Measurements from ENCODE around the gene SNTG2. TPM values are rescaled to one million over a fixed set of nuclear protein-coding genes. Genes with fewer than 3 reads are reported as not detected.
"Not testable (repeated sequence)": the region's sequence is repeated elsewhere in the genome, so short reads cannot be mapped to it uniquely, and the experiment has no call there.

The SNTG2 gene
- total RNA-seq, 2 experiments from 2014 or later = 2.5 to 3.2 TPM

DNA sequence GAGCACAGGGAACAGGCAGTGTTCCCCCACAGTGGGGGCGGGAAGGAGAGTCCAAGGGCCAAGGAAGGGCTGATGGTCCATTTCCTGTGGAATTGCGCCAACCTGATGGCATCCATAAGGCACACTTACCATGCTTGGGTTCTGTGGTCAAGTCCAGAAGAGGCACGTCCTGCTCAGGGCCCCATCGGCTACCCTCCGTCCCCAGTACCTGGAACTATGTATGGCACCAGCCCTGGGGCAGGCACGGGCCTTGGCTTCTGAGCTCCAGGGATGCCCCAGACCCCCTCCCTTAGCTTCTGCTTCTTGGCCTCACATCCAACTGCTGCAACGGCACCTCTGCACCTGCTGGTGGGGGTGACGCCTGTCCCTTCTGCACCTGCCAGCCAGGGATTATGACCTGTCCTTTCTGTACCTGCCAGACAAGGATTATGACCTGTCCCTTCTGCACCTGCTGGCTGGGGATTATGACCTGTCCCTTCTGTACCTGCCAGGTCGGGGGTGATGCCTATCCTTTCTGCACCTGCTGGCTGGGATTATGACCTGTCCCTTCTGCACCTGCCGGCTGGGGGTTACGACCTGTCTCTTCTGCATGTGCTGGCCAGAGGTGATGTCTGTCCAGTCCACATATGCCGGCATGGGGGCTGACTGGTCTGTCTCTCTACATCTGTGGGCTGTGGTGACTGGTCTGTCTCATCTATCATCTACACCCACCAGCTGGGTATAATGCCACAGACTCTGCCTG, 45.4 kb upstream of the SNTG2 start:
- Mint-ChIP-seq H3K4me1 (ENCODE audit: low read depth) (peaks cover 2% of the 10 kb centered on the region), H3K27ac (no peak overlapping the region), H3K27me3 (peaks cover 1% of the 10 kb centered on the region), H3K36me3 (ENCODE audit: low read depth) (no peaks in the 10 kb centered on the region), H3K9me3 (no peaks in the 10 kb centered on the region), H3K4me3 (no peak overlapping the region)
- POLR2A ChIA-PET = no interaction called here
- no peak for ATAC-seq
- TF ChIP-seq, protein P1, sequence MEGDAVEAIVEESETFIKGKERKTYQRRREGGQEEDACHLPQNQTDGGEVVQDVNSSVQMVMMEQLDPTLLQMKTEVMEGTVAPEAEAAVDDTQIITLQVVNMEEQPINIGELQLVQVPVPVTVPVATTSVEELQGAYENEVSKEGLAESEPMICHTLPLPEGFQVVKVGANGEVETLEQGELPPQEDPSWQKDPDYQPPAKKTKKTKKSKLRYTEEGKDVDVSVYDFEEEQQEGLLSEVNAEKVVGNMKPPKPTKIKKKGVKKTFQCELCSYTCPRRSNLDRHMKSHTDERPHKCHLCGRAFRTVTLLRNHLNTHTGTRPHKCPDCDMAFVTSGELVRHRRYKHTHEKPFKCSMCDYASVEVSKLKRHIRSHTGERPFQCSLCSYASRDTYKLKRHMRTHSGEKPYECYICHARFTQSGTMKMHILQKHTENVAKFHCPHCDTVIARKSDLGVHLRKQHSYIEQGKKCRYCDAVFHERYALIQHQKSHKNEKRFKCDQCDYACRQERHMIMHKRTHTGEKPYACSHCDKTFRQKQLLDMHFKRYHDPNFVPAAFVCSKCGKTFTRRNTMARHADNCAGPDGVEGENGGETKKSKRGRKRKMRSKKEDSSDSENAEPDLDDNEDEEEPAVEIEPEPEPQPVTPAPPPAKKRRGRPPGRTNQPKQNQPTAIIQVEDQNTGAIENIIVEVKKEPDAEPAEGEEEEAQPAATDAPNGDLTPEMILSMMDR (IDR thresholded peaks at IDR 0.05) = no peak
- CTCF ChIA-PET = no interaction called here
- DNase-seq = no peak
- intact Hi-C loops (cut with micrococcal nuclease) = no loop called here

DNA sequence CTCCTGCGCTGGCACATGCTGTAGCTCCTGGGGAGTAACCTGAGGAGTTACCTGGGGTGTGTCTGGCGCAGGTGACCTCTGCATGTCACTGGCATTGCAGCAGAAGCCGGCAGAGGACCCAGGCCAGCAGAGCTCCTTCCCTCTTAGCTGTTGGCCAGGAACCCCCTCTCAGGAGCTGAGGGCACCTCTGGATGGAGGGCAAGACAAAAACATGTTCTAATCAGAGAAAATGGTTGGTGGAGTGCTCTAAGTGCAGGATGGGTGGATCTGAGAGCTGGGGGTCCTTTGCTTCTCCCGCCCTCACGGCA, 44.9 kb upstream of the SNTG2 start:
- Mint-ChIP-seq H3K4me1 (ENCODE audit: low read depth) (peaks cover 2% of the 10 kb centered on the region), H3K4me3 (no peak overlapping the region), H3K27ac (no peak overlapping the region), H3K27me3 (peaks cover 1% of the 10 kb centered on the region), H3K36me3 (ENCODE audit: low read depth) (no peaks in the 10 kb centered on the region), H3K9me3 (no peaks in the 10 kb centered on the region)
- TF ChIP-seq, protein P1 (IDR thresholded peaks at IDR 0.05) = no peak
- intact Hi-C loops (cut with micrococcal nuclease) = no loop called here
- DNase-seq = no peak
- ChIA-PET POLR2A (no interaction called here), CTCF (no interaction called here)
- no peak for ATAC-seq

DNA sequence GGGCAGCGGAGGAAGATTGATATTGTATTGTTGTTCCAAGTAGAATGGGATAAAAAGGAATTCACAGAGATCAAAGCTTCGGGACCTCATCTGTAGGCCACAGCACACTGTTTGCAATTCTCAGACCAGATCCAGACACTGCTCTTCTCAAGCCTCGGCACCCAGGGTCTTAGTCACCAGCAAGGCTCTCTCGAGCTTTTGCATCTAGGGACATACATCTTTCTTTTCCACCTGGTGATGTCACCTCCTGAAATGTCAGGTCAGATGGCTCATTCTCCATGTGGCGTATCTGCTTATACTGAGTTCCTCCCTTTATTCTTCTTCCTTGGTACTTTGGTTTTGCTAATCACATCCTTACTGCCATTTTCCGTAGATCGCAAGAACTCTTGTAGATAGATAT, 42.9 kb upstream of the SNTG2 start:
- ATAC-seq (no peak), DNase-seq (no peak)
- intact Hi-C loops (cut with micrococcal nuclease) = no loop called here
- H3K36me3 Mint-ChIP-seq (ENCODE audit: low read depth) = no peaks in the 10 kb centered on the region
- H3K9me3 Mint-ChIP-seq = no peaks in the 10 kb centered on the region
- CTCF ChIA-PET = no interaction called here
- POLR2A ChIA-PET = no interaction called here
- no peak overlapping the region for H3K27ac Mint-ChIP-seq
- peaks cover 2% of the 10 kb centered on the region for H3K4me1 Mint-ChIP-seq (ENCODE audit: low read depth)
- no peaks in the 10 kb centered on the region for H3K27me3 Mint-ChIP-seq
- TF ChIP-seq, protein P1 (IDR thresholded peaks at IDR 0.05) = no peak
- no peak overlapping the region for H3K4me3 Mint-ChIP-seq

DNA sequence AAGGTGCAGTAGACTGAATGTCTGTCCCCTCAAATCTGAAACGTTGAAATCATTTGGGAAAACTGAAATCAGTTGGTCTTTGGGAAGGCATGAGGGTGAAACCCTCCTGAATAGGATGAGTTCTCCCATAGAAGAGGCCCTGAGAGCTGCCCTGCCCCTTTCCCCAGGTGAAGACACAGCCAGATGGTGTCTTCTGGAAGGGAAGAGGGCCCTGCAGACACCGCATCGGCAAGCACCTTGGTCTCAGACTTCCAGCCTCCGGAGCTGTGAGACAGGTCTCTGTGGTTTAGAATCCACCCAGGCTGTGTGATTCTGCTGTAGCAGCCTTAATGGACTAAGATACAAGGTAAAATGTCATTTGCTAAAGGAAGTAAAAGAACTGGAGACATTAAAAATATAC, 42.1 kb upstream of the SNTG2 start:
- DNase-seq (no peak), ATAC-seq (no peak)
- Mint-ChIP-seq H3K27me3 (no peaks in the 10 kb centered on the region), H3K36me3 (ENCODE audit: low read depth) (no peaks in the 10 kb centered on the region), H3K4me1 (ENCODE audit: low read depth) (peaks cover 2% of the 10 kb centered on the region), H3K4me3 (no peak overlapping the region), H3K9me3 (no peaks in the 10 kb centered on the region), H3K27ac (no peak overlapping the region)
- intact Hi-C loops (cut with micrococcal nuclease) = no loop called here
- TF ChIP-seq, protein P1 (IDR thresholded peaks at IDR 0.05) = no peak
- ChIA-PET CTCF (interaction anchor here (0.9 kb wide), 1 partner anchor 18 kb away, joined by 3 read pairs; no protein-coding TSS in a partner anchor), POLR2A (no interaction called here)

DNA sequence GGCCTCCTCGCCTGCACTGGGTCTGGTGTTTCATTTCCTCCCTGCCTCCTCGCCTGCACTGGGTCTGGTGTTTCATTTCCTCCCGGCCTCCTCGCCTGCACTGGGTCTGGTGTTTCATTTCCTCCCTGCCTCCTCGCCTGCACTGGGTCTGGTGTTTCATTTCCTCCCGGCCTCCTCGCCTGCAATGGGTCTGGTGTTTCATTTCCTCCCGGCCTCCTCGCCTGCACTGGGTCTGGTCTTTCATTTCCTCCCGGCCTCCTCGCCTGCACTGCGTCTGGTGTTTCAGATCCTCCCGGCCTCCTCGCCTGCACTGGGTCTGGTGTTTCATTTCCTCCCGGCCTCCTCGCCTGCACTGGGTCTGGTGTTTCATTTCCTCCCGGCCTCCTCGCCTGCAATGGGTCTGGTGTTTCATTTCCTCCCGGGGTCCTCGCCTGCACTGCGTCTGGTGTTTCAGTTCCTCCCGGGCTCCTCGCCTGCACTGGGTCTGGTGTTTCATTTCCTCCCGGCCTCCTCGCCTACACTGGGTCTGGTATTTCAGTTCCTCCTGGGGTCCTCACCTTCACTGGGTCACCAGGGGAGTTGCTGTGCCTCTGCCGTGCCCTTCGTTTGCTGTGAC, 40.8 kb upstream of the SNTG2 start:
- H3K9me3 Mint-ChIP-seq; CTCF ChIA-PET; H3K4me1 Mint-ChIP-seq (ENCODE audit: low read depth); ATAC-seq; H3K27ac Mint-ChIP-seq; H3K36me3 Mint-ChIP-seq (ENCODE audit: low read depth); DNase-seq; H3K4me3 Mint-ChIP-seq; POLR2A ChIA-PET; H3K27me3 Mint-ChIP-seq; intact Hi-C loops (cut with micrococcal nuclease): not testable (repeated sequence)
